HepG2 (cell line): ENCODE measurements around the gene SCGB1D4.

Source experiments
- CTCF ChIP-seq: sonication (generic); formaldehyde crosslinking; IDR thresholded peaks from 2 replicates; pipeline ENCODE4 v1.5.0; 2020; ENCODE audit warnings: mild to moderate bottlenecking, missing genetic modification reagents, moderate library complexity
- POLR2A ChIP-seq, 2 experiments: IDR thresholded peaks; 2 replicates each; pipeline ENCODE4 v1.6.1; 2011; ENCODE audit warnings: low read depth in 2 of 2, low read length in 2 of 2, mild to moderate bottlenecking in 1 of 2, moderate library complexity in 1 of 2; ENCODE audit not compliant: insufficient read depth in 1 of 2
- TBX3 ChIP-seq: fragments of 450-650 bp; IDR thresholded peaks from 2 replicates; pipeline ENCODE4 v1.6.1; 2017; ENCODE audit warnings: antibody characterized with exemption, mild to moderate bottlenecking, inconsistent platforms, borderline replicate concordance

GRCh38 chr11:62298975-62299374 lies at the start of gene SCGB1D4:
- no peak for TF ChIP-seq TBX3
- no peak for TF ChIP-seq CTCF (CRISPR knock-in tag)
- TF ChIP-seq POLR2A (IDR thresholded peaks at IDR 0.05; ENCODE audit: insufficient read depth in 1 of 2, low read depth in 2 of 2, low read length in 2 of 2): no peak
